Left colon (tissue), 2 donors: ENCODE results near the gene UST. TPM values are rescaled to one million over a fixed set of nuclear protein-coding genes. Genes with fewer than 3 reads are reported as not detected.

Source experiments
- ATAC-seq: fragments of 200-7000 bp; cut with Tn5 transposase; one replicate; pipeline ENCODE4 v1.9.1; 2020; ENCODE audit warnings: mild to moderate bottlenecking, moderate library complexity
- DNase-seq, 2 donors: peaks; one replicate each; pipeline ENCODE4 v3.0.0-alpha.2; 2020
- intact Hi-C, 2 donors: fragments of 100-400 bp; cut with DNase I in 1 of 2; cut with micrococcal nuclease in 1 of 2; formaldehyde crosslinking; loops; one replicate each; pipeline versions ENCODE4 v1.11.2 to v1.14.0; 2022; cut with DNase I, micrococcal nuclease
- total RNA-seq, 2 donors: library from RNA; stranded (reverse); fragmentation: NEBNext Ultra II Directional; extraction: Animal tissue kit (Norgen Biotek cat#: 25700); gene quantifications; one replicate each; pipeline ENCODE4 v1.2.1, GENCODE V29; 2021
- donor health status: DM: no; HTN: no; CAD: no.
- donor health status: DM: yes; HTN: yes; CAD: no.

The UST gene
- total RNA-seq, 2 donors from 2014 or later: 2.2 to 4.6 TPM

DNA sequence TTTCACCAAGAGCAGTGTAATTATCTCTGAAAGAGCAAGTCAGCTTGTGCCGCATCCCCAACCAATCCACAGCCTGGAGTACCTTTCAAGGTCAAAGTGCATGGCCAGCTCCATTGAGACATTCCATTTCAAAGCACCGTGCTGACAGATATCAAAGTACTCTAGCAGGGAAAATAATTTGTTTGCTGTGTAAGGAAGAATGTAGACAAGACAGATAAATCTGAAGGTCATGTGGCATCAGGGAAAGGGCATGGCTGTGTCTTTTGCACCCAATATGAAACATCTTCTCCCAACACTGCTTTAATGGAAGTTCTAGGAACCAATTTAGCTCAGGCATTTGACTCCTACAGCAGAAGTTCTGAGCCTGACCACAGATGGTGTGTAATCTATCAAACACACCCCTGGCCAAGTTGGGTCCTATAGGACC, 328.0 kb downstream of the UST start:
- intact Hi-C loops: no loop called here
- DNase-seq: no peak
- no peak for ATAC-seq

DNA sequence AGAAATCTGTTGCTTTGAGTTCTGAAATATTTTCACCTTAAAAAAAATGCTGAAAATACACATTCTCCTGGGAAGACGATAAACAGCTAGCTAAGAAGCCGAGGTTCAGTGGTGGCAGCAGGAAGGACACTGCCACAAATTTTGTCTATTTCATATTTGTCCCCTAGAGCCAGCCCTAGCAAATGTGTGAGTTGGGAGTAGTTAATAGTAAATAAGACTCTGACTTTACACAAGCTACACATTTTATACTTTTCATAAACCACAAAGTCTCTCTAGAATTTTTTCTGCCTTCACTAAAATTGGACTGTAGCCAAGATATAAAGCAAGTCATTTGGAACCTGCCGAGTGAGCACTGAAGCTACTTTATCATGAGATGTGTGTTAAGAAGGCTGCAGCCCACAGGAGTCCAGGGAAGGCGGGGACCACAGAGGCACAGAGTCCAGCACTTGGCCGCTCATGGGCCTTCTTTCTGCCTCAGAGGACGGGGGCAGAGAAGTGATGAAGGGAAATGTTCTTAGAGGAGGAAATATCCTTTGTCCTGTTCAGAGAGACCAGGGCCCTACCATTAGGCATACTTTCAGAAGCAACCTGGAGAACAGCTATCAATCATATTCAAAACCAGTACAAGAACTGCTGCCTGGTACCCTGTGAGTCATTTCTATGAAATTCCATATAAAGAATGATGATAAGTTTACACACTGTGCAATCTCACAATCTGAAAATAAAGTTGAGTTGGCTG, 329.0 kb downstream of the UST start:
- DNase-seq: no peak
- ATAC-seq: no peak
- intact Hi-C loops: no loop called here

DNA sequence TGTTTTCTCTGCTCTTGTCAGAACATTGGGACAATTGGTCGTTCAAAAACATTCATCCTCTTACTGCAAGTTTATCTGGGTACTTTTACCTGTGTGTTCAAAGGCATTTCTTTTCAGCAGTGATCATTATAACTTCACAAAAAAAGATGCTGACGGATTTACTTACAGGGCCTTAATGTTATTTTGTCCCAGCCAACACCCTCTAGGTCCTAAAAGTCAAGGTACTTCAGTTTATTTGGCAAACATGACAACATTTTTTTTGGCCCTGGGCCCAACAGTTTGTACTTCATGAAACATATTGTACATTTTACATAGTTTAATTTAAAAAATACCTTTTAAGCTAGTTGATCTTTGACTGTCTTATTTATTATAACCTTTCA, 329.5 kb downstream of the UST start:
- ATAC-seq: no peak
- no peak for DNase-seq
- intact Hi-C loops: no loop called here

DNA sequence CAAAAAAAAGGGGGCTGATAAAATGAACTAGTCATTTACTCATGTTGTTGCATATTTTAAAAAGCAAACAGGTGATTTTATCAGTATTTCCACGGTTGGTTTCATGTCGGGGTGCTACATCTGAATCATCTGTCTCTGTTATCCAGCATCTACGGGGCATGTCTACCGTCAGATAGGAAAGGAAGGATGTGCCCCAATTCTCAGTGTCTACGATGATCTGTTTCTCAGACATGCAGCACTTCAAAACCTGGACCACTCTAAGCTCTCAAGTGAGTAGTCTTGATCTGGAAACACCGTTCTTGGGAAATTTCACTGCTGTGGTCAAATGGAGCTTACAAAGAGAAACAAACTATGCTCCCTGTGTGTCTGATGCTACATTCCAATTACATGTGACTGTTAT, 330.4 kb downstream of the UST start:
- ATAC-seq (no peak), DNase-seq (no peak)
- intact Hi-C loops: no loop called here

DNA sequence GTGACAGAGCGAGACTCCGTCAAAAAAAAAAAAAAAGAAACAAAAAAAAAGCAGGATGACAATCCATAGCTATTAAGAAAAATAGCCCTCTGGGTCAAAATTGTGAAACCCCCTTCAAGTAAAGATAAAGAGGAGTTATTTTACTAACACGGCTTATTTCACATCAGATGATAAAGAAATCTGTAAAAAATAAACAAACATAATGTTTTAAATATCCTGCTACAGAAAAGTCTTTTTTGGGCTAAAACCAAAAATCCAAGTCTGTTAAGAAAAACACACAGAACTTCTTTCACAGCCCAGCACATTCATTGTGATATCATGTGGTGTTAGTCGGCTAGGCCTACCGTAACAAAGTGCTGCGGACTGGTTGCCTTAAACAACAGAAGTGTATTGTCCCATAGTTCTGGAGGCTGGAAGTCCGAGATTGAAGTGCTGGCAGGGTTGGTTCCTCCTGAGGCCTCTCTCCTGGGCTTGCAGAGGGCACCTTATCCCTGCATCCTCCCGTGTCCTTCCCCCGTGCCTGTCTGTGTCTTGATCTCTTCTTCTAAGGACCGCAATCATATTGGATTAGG, 331.5 kb downstream of the UST start:
- DNase-seq: no peak
- no peak for ATAC-seq
- intact Hi-C loops: no loop called here

DNA sequence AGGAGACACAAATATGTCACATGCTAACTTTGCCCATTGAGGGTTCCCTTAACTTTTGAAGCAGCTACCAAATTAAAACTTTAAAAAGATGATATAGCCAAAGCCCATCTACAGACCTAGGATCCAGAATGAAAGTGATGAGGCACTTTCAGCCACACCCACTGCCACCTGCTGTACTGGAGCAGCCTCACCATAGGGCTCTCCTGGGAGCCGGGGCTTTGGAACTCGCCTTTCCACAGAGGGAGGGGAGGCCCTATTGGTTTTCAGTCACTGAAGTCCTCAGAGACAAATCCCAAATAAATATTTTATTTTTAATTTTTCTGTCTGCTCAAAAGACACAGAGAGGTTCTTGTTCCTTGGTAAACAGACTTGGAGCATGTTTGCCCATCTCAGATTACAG, 332.6 kb downstream of the UST start:
- intact Hi-C loops: no loop called here

DNA sequence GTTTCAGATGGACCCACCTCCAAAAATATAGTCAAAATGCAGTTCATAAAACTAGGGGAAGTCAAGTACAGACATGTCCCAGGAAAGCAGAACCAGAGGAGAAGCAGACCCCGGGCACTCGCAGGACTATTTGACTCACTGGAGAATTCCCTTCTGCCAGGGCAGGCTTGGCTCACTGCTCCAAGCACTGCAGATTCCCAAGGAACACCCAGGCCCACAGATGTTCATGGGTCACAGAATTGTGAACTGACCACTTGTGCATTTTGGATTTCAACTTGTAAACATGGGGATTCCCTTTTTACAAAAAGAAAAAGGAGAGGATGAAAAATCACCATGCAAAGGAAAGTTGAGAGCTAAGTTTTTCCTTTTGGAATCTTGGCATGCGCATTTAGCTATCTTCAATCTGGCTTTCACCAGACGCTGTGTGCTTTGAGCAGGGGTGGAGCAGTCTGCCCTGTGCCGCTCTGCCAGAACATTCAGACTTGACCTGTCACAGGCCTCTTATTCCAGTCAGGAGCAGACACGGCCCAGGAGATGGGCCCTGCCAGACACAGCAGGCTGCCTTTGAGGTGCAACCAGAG, 333.2 kb downstream of the UST start:
- peak; percentile 28 for ATAC-seq
- intact Hi-C loops: loop anchor here (5.0 to 10.0 kb wide), 2 partner anchors 345 to 352 kb away; no protein-coding TSS in a partner anchor
- DNase-seq: peak in 1 of 2 donors; percentile 50

More for the DNA sequence above, 332.6 kb downstream of the UST start:
- DNase-seq: no peak
- ATAC-seq: peak; percentile 40

DNA sequence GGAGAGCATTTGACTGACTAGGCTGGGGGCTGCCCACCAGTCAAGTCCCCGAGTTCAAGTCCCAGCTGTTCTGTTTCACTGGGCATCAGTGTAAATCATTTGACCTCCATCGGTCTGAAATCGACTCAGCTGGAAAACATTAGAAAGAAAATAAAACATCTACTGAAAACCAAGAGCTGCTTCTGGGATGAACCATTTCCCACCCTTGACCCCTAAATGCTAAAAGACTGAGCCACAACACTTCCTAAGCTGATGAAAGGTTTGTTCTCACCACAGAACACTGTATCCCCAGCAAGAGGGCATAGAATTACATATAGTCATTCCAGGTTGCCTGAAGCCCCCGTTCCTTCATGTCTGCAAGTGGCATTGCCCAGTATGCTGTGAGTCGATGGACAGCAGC, 333.7 kb downstream of the UST start:
- intact Hi-C loops: loop anchor here (5.0 to 10.0 kb wide), 2 partner anchors 344 to 352 kb away; no protein-coding TSS in a partner anchor
- ATAC-seq (no peak), DNase-seq (no peak)

DNA sequence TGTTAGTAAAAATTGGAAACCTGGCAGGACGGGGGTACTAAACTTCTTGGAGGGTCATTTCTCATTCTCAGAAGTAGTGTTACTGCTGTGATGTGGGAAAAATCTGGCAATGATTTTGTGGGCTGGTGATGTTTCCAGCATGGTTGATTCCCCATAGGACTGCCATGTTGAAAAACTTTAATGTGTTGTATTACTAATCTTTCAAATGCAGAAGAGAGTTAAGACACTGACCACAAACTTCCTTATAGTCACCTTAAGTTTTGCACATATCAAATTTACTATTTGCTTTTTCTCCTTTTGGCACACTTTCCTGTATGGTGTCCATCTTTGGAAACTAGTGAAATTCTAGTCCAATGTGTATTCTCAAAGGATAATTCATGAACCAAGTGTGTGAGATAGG, 334.5 kb downstream of the UST start:
- intact Hi-C loops: loop anchor here (5.0 to 10.0 kb wide), 2 partner anchors 344 to 351 kb away; no protein-coding TSS in a partner anchor
- ATAC-seq (no peak), DNase-seq (no peak)

DNA sequence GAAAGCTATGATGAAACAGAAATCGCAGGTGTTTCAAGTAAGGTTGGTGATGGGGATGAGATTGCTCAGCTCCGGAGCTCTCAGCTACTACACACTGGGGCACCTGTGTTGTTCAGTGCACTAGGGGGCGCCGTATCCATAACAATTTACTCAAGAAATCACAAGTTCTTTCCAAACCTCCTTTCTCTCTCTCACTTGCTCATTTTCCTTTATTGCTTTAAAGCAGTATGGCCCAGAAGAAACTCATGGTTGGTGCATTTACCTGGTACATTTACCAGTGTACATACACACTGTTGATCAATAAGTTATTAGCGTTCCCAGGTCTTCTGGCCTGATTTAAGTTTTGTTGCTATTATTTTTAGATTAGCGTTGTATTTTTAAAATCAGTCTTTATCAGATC, 335.5 kb downstream of the UST start:
- ATAC-seq: peak; percentile 87

DNA sequence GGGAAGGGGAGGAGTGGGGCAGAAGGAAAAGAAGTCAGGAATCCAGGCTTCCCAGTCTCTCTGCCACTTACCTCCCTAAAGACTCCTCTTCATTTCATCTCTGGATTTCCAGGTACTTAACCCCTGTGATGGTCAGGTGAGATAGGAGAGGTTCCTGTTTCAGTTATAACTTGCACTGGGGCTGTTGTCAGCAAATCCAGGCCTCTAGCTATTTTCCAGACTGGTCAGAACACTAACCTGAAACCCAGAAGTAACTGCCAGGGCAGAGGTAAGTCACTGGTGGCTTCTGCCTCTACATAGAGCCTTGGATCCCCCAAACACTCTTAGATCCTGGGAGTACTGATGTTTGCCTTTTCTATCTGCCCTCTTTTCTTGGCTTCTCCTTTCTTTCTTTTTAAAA, 337.2 kb downstream of the UST start:
- intact Hi-C loops: loop anchor here (5.0 to 10.0 kb wide), 2 partner anchors 341 to 348 kb away; no protein-coding TSS in a partner anchor
- DNase-seq (no peak), ATAC-seq (no peak)

More for the DNA sequence above, 335.5 kb downstream of the UST start:
- peak; percentile 76 to 92 for DNase-seq
- intact Hi-C loops: loop anchor here (5.0 to 10.0 kb wide), 2 partner anchors 342 to 350 kb away; no protein-coding TSS in a partner anchor

DNA sequence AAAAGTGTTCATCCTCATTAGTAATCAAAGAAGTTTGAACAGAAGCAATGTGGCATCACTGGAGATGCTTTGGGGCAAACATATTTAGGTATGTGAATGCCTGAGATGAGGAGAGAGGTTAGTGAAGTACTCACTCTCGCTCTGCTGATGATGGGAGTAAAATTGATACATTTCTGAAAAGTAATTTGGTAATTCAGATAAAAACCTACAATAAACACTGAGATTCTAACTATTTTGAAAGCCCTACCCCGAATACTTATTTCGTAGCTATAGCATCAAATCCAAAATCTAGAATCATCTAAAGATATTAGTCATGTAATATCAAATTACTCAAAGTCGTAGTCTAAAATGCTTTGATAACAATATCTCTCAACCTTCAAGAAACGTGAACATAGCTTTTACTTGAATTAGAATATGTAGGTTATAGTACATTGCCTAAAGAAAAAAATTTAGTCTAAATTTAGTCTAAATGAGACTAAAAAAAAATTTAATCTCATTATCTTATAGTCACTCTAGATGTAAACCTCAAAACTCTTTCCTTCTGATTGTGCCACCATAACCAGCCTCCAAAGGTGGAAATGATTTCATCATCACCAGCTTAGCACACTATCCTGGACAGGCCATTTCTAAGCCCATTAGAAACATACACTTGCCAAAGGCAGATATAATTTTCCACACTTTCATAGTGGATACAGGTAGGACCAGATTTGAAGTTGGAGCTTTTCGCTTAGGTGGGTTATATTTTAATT, 338.2 kb downstream of the UST start:
- intact Hi-C loops: loop anchor here (5.0 to 10.0 kb wide), 2 partner anchors 340 to 347 kb away; no protein-coding TSS in a partner anchor
- DNase-seq: no peak
- no peak for ATAC-seq

DNA sequence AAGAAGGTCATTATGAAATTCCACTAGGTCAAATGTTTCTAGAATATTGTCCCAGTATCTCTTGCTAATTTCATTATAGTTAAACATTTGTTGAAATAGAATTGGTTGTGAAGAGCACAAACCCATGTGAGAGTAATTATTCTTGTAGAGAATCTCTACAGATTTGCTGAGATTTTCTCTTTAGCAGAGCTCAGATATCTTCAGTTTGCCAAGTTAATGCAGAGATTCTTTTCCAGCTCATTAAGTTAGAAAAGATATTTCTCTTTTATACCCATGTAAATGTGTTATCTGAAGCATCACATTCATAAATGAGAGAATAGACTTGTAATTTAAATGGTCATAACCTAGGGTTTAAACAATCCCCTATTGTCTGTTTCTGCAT, 338.7 kb downstream of the UST start:
- intact Hi-C loops: loop anchor here in 1 of 2 donors (10.0 kb wide), 1 partner anchor 339 kb away; no protein-coding TSS in a partner anchor
- DNase-seq (no peak), ATAC-seq (no peak)

DNA sequence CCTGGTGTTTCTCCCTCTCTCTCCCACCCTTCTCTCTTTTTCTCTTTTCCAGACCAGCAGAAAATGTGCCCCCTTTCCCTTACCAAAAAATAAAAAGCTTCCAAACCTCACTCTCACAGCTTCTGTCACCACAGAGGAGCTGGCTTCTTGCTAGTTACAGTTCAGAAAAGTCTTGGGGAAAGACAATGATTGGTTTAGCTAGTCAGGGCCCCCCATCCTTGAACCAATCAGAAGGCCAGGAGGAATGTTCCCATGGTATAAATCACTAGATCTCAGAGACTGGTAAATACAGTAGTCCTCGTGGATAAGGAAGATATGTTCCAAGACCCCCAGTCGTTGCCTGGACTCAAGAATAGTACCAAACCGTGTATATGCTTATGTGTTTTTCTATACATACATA, 339.5 kb downstream of the UST start:
- intact Hi-C loops: loop anchor here in 1 of 2 donors (10.0 kb wide), 1 partner anchor 338 kb away; no protein-coding TSS in a partner anchor
- DNase-seq (no peak), ATAC-seq (no peak)

DNA sequence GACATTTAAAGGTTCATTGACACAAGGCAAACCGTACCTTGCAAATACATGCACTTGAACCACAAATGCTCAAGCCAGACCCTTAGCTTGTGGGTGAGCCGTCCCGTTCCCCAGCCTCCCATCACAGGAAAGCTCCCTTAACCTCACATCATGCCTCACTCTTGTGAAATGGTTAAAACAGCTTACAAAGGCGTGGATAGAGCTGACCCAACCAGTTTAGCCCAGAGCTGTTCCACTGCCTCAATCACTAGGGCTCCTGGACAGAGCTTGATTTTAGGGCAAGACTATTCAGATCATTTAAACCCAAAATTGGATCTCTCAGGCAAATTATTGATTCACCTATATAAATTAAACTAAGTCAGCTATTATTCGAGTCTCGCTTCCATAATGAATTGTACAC, 341.1 kb downstream of the UST start:
- ATAC-seq: no peak
- DNase-seq: no peak
- intact Hi-C loops: loop anchor here in 1 of 2 donors (10.0 kb wide), 1 partner anchor 337 kb away; no protein-coding TSS in a partner anchor

DNA sequence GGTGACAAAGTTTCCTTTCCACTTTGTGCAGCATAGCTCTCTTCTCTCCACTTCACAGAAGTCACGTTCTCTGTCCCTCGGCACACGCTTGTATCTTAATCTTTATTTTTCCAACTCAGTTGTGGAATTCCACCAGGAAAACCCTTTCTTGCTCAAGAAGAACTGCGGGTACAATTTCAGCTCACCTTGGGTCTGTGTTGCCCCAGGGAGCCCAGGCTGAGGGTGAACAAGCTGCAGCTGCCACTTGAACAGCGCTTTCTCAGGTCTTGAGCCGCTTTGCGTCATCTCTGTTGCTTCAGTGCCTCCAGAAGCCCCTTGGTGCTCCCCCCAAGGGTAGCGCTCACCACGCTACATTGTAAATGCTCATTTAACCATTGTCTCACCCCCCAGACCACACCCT, 341.5 kb downstream of the UST start:
- intact Hi-C loops: loop anchor here in 1 of 2 donors (10.0 kb wide), 1 partner anchor 336 kb away; no protein-coding TSS in a partner anchor
- ATAC-seq (no peak), DNase-seq (no peak)

DNA sequence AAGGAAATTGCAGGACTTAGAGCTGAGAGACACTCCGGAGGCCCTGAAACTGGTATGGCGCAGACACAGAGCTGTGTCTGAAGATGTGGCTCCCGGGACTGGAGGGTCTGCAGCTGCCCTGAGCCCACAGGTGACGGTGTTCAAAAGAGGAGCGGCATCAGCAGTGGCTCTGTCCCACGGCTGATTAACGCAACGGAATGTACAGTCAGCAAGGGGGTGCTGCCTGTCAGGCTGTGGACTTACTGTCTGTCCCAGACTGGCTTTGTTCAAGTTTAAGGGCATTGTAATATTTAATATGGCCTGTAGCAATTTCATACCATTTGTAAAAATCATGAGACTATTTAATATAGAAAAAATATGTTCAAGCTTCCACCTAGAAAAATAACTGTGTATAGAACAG, 342.7 kb downstream of the UST start:
- intact Hi-C loops: loop anchor here in 1 of 2 donors (10.0 kb wide), 1 partner anchor 335 kb away; no protein-coding TSS in a partner anchor
- DNase-seq (no peak), ATAC-seq (no peak)

DNA sequence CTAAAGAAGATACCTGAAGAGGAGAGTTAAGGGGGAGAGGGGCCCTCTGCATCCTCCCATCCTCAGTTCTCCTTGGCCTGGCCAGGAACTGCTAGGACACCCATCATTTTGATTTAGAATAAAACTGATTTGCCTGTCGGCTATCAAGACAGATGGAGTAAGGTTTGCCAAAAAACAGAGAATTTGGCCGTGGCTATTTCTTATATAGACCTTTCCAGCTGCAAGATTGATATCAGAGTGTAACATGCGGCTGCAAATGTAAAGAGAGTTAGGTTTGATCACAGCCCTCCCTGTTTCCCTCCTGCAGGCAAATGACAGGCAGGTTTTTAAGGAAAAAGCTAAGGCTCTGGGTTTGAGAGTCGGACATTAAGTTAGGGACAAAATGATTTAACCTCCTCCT, 344.1 kb downstream of the UST start:
- DNase-seq (no peak), ATAC-seq (no peak)
- intact Hi-C loops: no loop called here

DNA sequence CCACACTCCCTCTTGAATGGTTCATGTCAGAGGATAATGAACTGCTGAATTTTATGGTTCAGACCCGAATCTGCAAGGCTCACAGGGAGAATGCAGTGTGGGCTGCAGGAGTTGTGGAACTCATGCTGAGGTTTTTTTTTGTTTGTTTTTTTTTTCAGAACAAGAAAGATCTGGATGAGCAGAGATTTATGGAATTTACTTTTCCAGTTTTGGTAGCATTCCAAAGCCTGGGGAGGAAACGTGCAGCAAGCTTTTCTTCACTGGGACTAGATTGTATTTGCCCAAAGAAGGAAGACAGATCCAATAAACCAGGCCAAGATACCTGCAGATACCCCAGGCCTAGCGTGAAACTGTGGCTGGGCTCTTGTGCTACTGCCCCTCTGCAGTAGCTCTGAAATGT, 346.8 kb downstream of the UST start:
- intact Hi-C loops: no loop called here
- ATAC-seq (no peak), DNase-seq (no peak)
